ENCODE measurements around the gene OPRD1.
"Not testable (repeated sequence)": the region's sequence is repeated elsewhere in the genome, so short reads cannot be mapped to it uniquely, and the experiment has no call there.

Gene OPRD1

GRCh38 chr1:28803051-28803450 lies 8.9 kb upstream of the OPRD1 start:
- no peak for DNase-seq

GRCh38 chr1:28803662-28804061 lies 8.3 kb upstream of the OPRD1 start:
- DNase-seq, result no peak

- DNase-seq, result no peak
These were observed 7.9 kb upstream of the OPRD1 start for GRCh38 chr1:28804071-28804470.

GRCh38 chr1:28807046-28807445 lies 4.9 kb upstream of the OPRD1 start:
- no peak for DNase-seq

- DNase-seq, result no peak
These were observed 4.0 kb upstream of the OPRD1 start for GRCh38 chr1:28807986-28808385.

GRCh38 chr1:28811369-28811765 lies 603 bp upstream of the OPRD1 start:
- no peak for DNase-seq

- DNase-seq, result no peak
These were observed 899 bp downstream of the OPRD1 start for GRCh38 chr1:28812669-28813468.

GRCh38 chr1:28813931-28814465 lies 2.0 kb downstream of the OPRD1 start:
- no peak for DNase-seq

- DNase-seq, result no peak
These were observed 3.7 kb downstream of the OPRD1 start for GRCh38 chr1:28815533-28816185.

GRCh38 chr1:28817133-28817532 lies 5.2 kb downstream of the OPRD1 start:
- DNase-seq, result no peak

GRCh38 chr1:28819020-28819419 lies 7.0 kb downstream of the OPRD1 start:
- no peak for DNase-seq

GRCh38 chr1:28822799-28823198 lies 10.8 kb downstream of the OPRD1 start:
- DNase-seq, result no peak

- DNase-seq, result not testable (repeated sequence)
These were observed 12.1 kb downstream of the OPRD1 start for GRCh38 chr1:28824061-28824460.

- not testable (repeated sequence) for DNase-seq
These were observed 16.4 kb downstream of the OPRD1 start for GRCh38 chr1:28828227-28828858.

GRCh38 chr1:28830814-28831213 lies 18.8 kb downstream of the OPRD1 start:
- no peak for DNase-seq

- DNase-seq, result no peak
These were observed 21.0 kb downstream of the OPRD1 start for GRCh38 chr1:28832966-28833365.

- no peak for DNase-seq
These were observed 21.4 kb downstream of the OPRD1 start for GRCh38 chr1:28833381-28833780.

- no peak for DNase-seq
These were observed 23.3 kb downstream of the OPRD1 start for GRCh38 chr1:28835237-28835650.

- no peak for DNase-seq
These were observed 24.5 kb downstream of the OPRD1 start for GRCh38 chr1:28836421-28836956.

GRCh38 chr1:28840928-28841544 lies 29.1 kb downstream of the OPRD1 start:
- DNase-seq, result no peak

GRCh38 chr1:28845786-28846543 lies 34.0 kb downstream of the OPRD1 start:
- no peak for DNase-seq

GRCh38 chr1:28847207-28847606 lies 35.2 kb downstream of the OPRD1 start:
- not testable (repeated sequence) for DNase-seq

Measured in NCI-H187 treated with DMSO at 0.1 percent for 48 hours (cell line).